Right atrium auricular region (tissue), 2 donors: ENCODE measurements around the gene SPOUT1. TPM values are rescaled to one million over a fixed set of nuclear protein-coding genes. Genes with fewer than 3 reads are reported as not detected.
"Not testable (repeated sequence)": the region's sequence is repeated elsewhere in the genome, so short reads cannot be mapped to it uniquely, and the experiment has no call there.

ENCODE experiments used
- DNase-seq: peaks from one replicate; pipeline ENCODE4 v3.0.0-alpha.2; 2019; ENCODE audit warnings: low spot score
- H3K27ac ChIP-seq, 2 donors: fragments of 200-600 bp; sonication (generic); 1 replicate in 1 of 2; 2 replicates in 1 of 2; pipeline ENCODE4 v1.5.1; 2016 to 2019
- H3K27me3 ChIP-seq, 2 donors: fragments of 200-600 bp; sonication (generic); one replicate each; pipeline versions ENCODE4 v1.5.1 to v1.6.0; 2017 to 2019
- H3K36me3 ChIP-seq: fragments of 200-600 bp; sonication (generic); one replicate; pipeline ENCODE4 v1.5.1; 2016
- H3K4me1 ChIP-seq, 2 donors: fragments of 200-600 bp; sonication (generic); one replicate each; pipeline versions ENCODE4 v1.5.1 to v1.6.0; 2017 to 2019
- H3K4me3 ChIP-seq, 2 donors: fragments of 200-600 bp; sonication (generic); 1 replicate in 1 of 2; 2 replicates in 1 of 2; pipeline ENCODE4 v1.5.1; 2017 to 2019; ENCODE audit warnings: mild to moderate bottlenecking in 1 of 2, moderate library complexity in 1 of 2
- H3K9me3 ChIP-seq, 2 donors: fragments of 200-600 bp; sonication (generic); one replicate each; pipeline ENCODE4 v1.5.1; 2019
- total RNA-seq, 2 donors: library from RNA; depleted of rRNA; stranded (reverse); fragments of >200 nt; gene quantifications; one replicate each; pipeline ENCODE4 v1.1.0, GENCODE V29; 2016
- TF ChIP-seq, protein P1 (sequence below), 2 donors: fragments of 200-600 bp; sonication (generic); IDR thresholded peaks; one replicate each; pipeline ENCODE4 v1.5.1; 2019; ENCODE audit warnings: antibody characterized with exemption in 2 of 2

Gene SPOUT1
- total RNA-seq, 2 donors from 2014 or later = 8.5 to 11.6 TPM

DNA sequence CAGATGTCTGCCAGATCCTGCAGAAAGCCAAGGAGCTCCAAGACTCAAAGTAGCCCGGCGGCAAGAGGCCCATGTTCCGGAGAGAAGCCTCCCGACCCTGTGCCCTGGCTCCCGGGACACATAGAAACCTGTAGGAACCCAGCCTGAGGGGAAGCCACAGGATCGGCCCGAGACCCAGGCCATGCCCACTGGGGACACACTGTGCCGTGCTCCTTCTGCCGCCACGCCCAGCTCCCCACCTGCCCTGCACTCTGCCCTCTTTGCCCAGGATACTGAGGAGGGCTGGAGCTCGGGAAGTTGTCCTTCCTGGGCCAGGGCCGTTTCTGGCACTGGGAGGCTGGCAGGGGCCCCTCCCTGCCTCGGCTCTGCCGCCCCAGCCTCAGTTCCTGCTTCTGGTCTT is 21.8 kb downstream of the SPOUT1 start:
- Histone ChIP-seq H3K27me3 (no peaks in the 10 kb centered on the region), H3K27ac (no peak overlapping the region), H3K9me3 (no peaks in the 10 kb centered on the region), H3K4me3 (no peak overlapping the region), H3K36me3 (peaks cover 46% of the 10 kb centered on the region), H3K4me1 (no peaks in the 10 kb centered on the region)
- TF ChIP-seq, protein P1, sequence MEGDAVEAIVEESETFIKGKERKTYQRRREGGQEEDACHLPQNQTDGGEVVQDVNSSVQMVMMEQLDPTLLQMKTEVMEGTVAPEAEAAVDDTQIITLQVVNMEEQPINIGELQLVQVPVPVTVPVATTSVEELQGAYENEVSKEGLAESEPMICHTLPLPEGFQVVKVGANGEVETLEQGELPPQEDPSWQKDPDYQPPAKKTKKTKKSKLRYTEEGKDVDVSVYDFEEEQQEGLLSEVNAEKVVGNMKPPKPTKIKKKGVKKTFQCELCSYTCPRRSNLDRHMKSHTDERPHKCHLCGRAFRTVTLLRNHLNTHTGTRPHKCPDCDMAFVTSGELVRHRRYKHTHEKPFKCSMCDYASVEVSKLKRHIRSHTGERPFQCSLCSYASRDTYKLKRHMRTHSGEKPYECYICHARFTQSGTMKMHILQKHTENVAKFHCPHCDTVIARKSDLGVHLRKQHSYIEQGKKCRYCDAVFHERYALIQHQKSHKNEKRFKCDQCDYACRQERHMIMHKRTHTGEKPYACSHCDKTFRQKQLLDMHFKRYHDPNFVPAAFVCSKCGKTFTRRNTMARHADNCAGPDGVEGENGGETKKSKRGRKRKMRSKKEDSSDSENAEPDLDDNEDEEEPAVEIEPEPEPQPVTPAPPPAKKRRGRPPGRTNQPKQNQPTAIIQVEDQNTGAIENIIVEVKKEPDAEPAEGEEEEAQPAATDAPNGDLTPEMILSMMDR (IDR thresholded peaks at IDR 0.05) = no peak
- no peak for DNase-seq

DNA sequence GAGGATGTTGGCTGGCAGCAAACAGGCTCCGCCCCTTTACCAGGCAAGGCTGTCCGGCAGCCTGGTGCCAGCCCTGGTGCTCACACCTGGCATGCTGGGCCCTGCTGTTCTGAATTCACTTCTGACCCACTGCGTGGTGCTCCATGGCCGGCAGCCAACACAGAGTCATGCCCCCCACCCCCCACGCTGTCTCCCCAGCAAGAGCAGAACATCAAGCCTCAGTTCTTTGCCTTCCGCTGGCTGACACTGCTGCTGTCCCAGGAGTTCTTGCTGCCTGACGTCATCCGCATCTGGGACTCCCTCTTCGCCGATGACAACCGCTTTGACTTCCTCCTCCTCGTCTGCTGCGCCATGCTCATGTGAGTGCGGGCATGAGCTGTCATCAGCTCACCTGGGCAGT is 23.9 kb downstream of the SPOUT1 start:
- DNase-seq = no peak
- H3K36me3 ChIP-seq = peaks cover 50% of the 10 kb centered on the region

DNA sequence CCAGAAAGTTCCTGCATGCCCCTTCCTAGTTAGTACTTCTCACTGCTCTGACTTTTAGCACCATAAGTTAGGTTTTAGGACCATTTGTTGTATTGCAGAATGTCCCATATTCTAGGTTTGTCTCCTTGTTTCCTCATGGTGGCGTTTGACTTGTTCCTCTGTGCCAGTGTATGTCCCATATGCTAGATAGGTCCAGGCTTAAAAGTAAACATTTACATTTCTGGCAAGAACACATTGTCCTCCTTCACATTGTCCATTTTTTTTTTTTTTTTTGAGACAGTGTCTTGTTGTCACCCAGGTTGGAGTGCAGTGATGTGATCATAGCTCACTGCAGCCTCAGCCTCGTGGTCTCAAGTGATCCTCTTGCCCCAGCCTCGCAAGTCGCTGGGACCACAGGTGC is 27.1 kb downstream of the SPOUT1 start:
- TF ChIP-seq, protein P1 (IDR thresholded peaks at IDR 0.05) = no peak
- H3K27ac ChIP-seq = no peak overlapping the region
- H3K9me3 ChIP-seq = no peaks in the 10 kb centered on the region
- H3K27me3 ChIP-seq = no peaks in the 10 kb centered on the region
- no peak overlapping the region for H3K4me3 ChIP-seq
- peaks cover 59% of the 10 kb centered on the region for H3K36me3 ChIP-seq
- no peaks in the 10 kb centered on the region for H3K4me1 ChIP-seq
- DNase-seq = no peak

More for the DNA sequence above, 23.9 kb downstream of the SPOUT1 start:
- TF ChIP-seq, protein P1 (IDR thresholded peaks at IDR 0.05) = no peak
- Histone ChIP-seq H3K9me3 (no peaks in the 10 kb centered on the region), H3K27ac (no peak overlapping the region), H3K4me3 (no peak overlapping the region), H3K27me3 (no peaks in the 10 kb centered on the region), H3K4me1 (no peaks in the 10 kb centered on the region)

DNA sequence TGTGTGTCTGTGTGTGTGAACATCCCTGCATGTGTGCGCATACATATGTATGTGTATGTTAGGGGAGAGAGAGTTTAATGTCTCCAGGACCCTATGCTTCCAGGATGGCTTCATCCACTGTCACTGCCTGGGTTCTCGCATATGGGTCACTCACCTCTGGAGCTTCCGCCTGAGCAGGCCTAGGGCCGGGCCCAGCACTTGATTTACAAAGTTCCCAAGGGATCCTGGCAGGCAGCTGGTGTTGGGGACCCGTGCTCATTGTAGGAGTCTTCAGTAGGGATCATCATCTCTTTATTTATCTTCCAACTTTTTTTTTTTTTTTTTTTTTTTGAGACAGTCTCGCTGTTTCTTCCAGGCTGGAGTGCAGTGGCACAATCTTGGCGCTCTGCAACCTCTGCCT is 29.5 kb downstream of the SPOUT1 start:
- Histone ChIP-seq H3K9me3 (no peaks in the 10 kb centered on the region), H3K36me3 (peaks cover 51% of the 10 kb centered on the region), H3K27ac (no peak overlapping the region), H3K27me3 (no peaks in the 10 kb centered on the region), H3K4me1 (no peaks in the 10 kb centered on the region), H3K4me3 (no peak overlapping the region)
- TF ChIP-seq, protein P1 (IDR thresholded peaks at IDR 0.05) = no peak
- DNase-seq = no peak

DNA sequence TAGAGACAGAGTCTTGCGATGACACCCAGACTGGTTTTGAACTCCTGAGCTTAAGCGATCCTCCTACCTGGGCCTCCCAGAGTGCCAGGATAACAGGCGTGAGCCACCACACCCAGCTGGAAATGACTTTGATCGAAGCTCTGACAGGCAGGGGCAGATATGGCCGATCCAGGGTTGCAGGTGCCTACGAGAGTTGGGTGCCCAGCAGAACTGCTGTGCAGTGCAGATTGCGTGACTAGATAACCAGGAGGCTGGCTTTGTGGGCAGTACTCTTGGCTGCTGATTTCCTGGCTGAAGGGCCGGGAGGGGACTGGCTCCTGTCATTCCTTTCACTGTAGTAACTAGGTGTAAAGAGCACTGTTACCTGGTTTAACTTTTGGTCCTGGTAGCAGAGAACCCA is 30.7 kb downstream of the SPOUT1 start:
- Histone ChIP-seq H3K36me3 (peaks cover 59% of the 10 kb centered on the region), H3K4me1 (no peaks in the 10 kb centered on the region), H3K4me3 (no peak overlapping the region), H3K9me3 (no peaks in the 10 kb centered on the region), H3K27ac (no peak overlapping the region), H3K27me3 (no peaks in the 10 kb centered on the region)
- TF ChIP-seq, protein P1 (IDR thresholded peaks at IDR 0.05) = no peak
- DNase-seq = no peak

DNA sequence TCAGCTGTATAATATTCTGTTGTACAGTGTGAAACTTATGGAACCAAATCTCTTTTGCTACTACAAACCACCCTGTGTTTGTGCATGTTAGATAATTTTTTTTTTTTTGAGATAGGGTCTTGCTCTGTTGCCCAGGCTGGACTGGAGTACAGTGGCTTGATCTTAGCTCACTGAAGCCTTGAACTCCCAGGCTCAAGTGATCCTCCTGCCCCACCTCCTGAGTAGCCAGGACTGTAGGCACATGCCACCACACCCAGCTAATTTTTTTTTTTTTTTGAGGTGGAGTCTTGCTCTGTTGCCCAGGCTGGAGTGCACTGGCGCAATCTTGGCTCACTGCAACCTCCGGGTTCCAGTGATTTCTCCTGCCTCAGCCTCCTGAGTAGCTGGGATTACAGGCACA is 34.6 kb downstream of the SPOUT1 start:
- not testable (repeated sequence) for H3K4me3 ChIP-seq, H3K27me3 ChIP-seq, H3K4me1 ChIP-seq, DNase-seq, H3K27ac ChIP-seq, H3K9me3 ChIP-seq
- peaks cover 74% of the 10 kb centered on the region for H3K36me3 ChIP-seq
